Measurements from ENCODE around the gene MCRIP2.
A peak's percentile ranks its signal among the peaks of the same experiment; 100 is the strongest.

Gene MCRIP2

DNA sequence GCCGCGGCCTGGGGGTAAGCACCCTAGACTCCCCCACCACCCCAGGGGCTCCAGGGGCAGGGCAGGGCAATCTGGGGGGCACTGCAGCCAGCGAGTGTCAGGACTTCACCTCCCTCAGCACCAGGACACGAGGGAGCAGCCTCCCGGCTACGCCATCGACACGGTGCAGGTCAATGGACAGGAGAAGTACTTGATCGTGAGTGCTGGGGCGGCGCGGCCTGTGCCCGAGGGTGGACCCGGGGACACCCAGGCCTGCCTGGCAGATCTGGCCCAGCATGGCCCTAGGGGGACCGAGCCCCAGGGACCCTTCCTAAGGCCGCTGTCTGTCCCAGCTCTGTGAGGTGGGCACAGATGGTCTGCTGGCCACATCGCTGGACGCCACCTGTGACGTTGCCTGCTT lies 30.7 kb downstream of the MCRIP2 start:
- DNase-seq, result no peak

DNA sequence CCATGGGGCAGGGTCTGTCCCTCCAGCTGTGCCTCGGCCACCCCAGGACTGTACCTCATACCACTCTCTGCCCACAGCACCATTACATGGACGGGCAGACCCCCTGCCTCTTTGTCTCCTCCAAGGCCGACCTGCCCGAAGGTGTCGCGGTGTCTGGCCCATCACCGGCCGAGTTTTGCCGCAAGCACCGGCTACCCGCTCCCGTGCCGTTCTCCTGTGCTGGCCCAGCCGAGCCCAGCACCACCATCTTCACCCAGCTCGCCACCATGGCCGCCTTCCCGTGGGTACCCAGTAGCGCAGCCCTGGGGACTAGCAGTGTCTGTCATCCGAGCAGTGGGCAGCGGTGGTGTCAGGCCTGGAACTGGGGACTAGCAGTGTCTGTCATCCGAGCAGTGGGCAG lies 31.2 kb downstream of the MCRIP2 start:
- no peak for DNase-seq

GRCh38 chr16:673399-673991 lies 31.9 kb downstream of the MCRIP2 start:
- DNase-seq, result no peak

GRCh38 chr16:674214-674881 lies 32.7 kb downstream of the MCRIP2 start:
- DNase-seq, result no peak

DNA sequence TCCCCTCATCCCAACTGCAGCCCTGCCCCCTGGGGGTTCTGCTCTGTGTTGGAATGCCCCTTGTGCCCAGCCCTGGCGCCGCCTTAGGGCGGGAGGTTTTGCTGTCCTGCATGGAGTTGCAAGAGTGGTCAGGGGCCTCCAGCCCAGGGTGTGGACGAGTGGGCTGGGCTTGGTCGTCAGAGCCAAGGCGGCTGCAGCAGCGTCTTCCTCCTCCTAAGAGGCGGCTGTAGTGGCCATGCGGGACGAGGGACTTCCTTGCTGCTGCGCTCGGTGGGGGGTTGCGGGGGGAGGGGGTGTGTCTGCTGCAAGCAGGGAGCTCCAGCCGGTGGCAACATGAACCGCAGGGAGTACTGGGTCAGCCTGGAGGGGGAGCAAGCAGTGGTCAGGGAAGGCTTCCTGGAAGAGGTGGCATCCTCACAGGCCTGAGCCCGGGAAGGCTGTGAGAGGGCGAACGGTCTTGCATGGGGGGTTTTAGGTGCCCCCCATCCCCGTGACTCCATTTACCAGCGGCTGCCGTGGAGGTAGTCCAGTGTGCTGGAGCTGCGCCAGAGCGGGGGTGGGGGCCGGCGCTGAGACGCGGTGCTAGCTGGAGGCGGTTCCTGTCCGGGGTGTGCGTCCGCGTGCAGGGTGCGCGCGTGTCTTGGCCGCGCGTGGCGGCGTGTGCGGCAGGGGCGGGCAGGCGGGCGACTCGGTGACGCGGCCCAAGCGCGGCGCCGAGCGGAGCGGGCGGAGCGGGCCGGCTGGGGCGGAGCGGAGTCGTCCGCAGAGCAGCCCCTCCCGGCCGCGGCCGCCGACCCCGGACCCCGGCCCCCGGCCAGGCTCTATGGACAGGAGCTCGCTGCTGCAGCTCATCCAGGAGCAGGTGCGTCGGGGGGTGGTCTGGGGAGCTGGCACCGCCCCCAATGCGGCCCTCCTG lies 33.6 kb downstream of the MCRIP2 start, which contains the start of gene RHBDL1:
Gene RHBDL1, plus strand, starts transcription at position 704 of the 916 bp plus-strand sequence. Its CDS starts 120 bp downstream, at position 824.
- DNase-seq, result no peak

DNA sequence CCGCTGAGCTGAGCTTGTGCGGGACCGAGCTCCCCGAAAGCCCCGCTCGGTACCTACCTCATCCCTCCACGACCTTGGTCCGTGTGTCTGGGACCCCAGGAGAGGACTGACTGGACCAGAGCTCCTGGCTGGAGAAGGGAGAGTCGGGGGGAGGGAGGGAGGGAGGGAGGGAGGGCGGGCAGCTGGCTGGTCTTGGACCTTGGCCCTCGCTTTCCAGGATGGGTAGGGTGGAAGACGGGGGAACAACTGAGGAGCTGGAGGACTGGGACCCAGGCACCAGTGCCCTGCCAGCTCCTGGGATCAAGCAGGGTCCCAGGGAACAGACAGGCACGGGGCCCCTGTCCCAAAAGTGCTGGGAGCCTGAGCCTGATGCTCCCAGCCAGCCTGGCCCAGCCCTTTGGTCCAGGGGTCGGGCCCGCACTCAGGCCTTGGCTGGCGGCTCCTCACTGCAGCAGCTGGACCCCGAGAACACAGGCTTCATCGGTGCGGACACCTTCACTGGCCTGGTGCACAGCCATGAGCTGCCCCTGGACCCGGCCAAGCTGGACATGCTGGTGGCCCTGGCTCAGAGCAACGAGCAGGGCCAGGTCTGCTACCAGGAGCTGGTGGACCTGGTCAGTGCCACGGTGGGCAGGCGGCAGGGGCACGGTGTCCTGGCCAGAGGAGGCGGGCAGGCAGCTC lies 34.4 kb downstream of the MCRIP2 start:
- DNase-seq, result no peak

GRCh38 chr16:676565-676902 lies 34.9 kb downstream of the MCRIP2 start:
- no peak for DNase-seq

- DNase-seq, result no peak
Measured at GRCh38 chr16:676913-677312, 35.3 kb downstream of the MCRIP2 start.

DNA sequence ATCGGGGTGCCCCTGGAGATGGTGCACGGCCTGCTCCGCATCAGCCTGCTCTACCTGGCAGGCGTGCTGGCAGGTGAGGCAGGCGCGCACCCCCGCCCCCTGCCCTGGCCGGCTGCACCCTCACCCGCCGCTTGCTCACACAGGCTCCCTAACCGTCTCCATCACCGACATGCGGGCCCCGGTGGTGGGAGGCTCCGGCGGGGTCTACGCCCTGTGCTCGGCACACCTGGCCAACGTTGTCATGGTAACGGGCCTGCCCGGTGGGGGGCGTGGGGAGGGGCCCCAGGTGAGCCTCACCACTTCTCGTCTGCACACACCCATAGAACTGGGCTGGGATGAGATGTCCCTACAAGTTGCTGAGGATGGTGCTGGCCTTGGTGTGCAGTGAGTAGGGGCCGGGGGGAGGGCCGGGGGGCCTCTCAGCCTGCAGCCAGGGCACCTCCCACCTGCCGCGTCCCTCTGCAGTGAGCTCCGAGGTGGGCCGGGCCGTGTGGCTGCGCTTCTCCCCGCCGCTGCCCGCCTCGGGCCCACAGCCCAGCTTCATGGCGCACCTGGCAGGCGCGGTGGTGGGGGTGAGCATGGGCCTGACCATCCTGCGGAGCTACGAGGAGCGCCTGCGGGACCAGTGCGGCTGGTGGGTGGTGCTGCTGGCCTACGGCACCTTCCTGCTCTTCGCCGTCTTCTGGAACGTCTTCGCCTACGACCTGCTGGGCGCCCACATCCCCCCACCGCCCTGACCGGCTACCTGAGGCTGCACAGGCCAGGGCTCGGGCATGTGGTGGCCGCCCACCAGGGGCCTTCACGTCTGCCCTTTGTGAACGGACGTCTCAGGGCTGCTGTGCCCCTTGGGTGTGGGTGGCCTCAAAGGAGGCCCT lies 35.9 kb downstream of the MCRIP2 start:
- no peak for DNase-seq

GRCh38 chr16:678209-678857 lies 36.7 kb downstream of the MCRIP2 start:
- no peak for DNase-seq

GRCh38 chr16:678858-679813 lies 37.5 kb downstream of the MCRIP2 start:
- peak; percentile 72 to 82 for DNase-seq

DNA sequence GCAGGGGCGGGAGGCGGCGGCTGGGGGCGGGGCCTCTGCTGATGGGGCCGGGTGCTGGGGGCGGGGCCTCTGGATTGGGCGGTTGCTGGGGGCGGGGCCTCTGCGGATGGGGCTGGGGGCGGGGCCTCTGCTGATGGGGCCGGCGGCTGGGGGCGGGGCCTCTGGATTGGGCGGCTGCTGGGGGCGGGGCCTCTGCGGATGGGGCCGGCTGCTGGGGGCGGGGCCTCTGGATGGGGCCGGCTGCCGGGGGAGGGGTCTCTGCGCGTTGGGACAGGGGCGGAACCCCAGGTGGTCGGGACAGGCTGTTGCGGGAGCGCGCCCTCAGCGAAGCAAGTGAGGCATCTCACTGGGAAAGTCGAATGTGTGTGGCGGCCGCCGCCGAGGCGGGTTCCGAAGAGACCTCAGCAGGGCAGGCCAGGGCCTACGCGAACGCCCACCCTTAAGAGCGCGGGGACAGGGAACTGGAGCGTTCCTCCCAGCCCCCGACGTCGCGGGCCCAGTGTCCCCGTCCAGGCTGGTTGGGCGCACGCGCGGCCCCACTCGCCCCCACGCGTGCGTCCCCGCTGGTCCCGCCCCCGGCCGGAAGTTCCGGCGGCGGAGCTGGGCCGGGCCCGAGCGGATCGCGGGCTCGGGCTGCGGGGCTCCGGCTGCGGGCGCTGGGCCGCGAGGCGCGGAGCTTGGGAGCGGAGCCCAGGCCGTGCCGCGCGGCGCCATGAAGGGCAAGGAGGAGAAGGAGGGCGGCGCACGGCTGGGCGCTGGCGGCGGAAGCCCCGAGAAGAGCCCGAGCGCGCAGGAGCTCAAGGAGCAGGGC lies 38.4 kb downstream of the MCRIP2 start, which contains the start of gene STUB1:
Gene STUB1, plus strand, starts transcription at position 597 of the 811 bp plus-strand sequence. Its CDS starts 116 bp downstream, at position 713.
- DNase-seq, result peak; percentile 88 to 89

DNA sequence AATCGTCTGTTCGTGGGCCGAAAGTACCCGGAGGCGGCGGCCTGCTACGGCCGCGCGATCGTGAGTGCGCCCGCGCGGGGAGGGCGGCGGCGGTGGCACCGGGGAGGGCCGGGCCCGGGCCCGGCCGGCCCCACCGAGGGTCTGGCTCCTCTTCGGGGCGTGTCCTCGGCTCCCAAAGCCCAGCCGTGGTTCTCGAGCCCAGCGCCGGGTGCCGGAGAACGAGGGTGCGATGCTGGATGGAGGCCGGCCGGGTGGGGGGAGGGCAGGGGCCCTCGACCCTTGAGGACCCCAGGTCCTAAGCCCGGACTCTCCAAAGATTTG lies 39.0 kb downstream of the MCRIP2 start:
- no peak for DNase-seq

DNA sequence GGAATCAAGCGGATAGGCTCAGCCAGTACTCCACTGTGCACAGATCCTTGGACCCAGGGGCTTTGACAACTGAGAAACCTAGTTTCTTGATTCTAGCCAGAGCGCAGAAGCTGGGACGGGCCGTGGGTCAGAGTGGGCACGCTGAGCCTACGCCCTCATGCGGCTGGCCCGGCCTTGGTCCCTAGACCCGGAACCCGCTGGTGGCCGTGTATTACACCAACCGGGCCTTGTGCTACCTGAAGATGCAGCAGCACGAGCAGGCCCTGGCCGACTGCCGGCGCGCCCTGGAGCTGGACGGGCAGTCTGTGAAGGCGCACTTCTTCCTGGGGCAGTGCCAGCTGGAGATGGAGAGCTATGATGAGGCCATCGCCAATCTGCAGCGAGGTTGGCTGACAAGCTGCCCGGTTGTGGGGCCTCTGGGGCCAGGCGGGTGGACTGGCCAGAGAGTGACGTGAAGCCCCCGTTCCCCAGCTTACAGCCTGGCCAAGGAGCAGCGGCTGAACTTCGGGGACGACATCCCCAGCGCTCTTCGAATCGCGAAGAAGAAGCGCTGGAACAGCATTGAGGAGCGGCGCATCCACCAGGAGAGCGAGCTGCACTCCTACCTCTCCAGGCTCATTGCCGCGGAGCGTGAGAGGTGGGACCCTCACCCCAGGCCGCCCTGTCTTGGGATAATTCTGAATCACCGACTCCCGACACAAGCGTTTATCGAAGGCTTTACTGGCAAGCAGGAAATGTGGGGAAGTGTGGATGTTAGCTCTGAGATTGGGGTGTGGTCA lies 39.5 kb downstream of the MCRIP2 start:
- DNase-seq, result peak in 1 of 2 experiments; percentile 39

- DNase-seq, result no peak
Measured at GRCh38 chr16:681746-682427, 40.3 kb downstream of the MCRIP2 start.

GRCh38 chr16:682493-683395 lies 41.1 kb downstream of the MCRIP2 start:
- DNase-seq, result no peak
